Embryonic facial prominence (tissue), 1 donor: ENCODE results near the gene ZEB1.

Experiments
- DNase-seq: peaks from one replicate; pipeline ENCODE4 v3.0.0-alpha.2; 2016; ENCODE audit errors: extremely low spot score

Gene ZEB1

GRCh38 chr10:31318854-31319601 lies at the start of gene ZEB1:
ZEB1 (plus strand) TSS chr10:31319216; CDS start chr10:31319235, 19 bp downstream.
- DNase-seq, result peak; percentile 93

- DNase-seq, result no peak
Measured at GRCh38 chr10:31270954-31271353, 48.1 kb upstream of the ZEB1 start.

- DNase-seq, result no peak
Measured at GRCh38 chr10:31272841-31273240, 46.2 kb upstream of the ZEB1 start.

GRCh38 chr10:31273789-31274188 lies 45.2 kb upstream of the ZEB1 start:
- DNase-seq, result no peak

GRCh38 chr10:31274310-31274709 lies 44.7 kb upstream of the ZEB1 start:
- DNase-seq, result no peak

GRCh38 chr10:31278279-31278941 lies 40.6 kb upstream of the ZEB1 start:
- DNase-seq, result no peak

GRCh38 chr10:31280972-31281371 lies 38.0 kb upstream of the ZEB1 start:
- no peak for DNase-seq

GRCh38 chr10:31288001-31288400 lies 31.0 kb upstream of the ZEB1 start:
- no peak for DNase-seq

GRCh38 chr10:31288962-31289361 lies 30.1 kb upstream of the ZEB1 start:
- DNase-seq, result no peak

GRCh38 chr10:31290386-31290785 lies 28.6 kb upstream of the ZEB1 start:
- DNase-seq, result no peak

- no peak for DNase-seq
Measured at GRCh38 chr10:31291123-31291522, 27.9 kb upstream of the ZEB1 start.

GRCh38 chr10:31294558-31294957 lies 24.5 kb upstream of the ZEB1 start:
- DNase-seq, result no peak

GRCh38 chr10:31296754-31297153 lies 22.3 kb upstream of the ZEB1 start:
- DNase-seq, result no peak

- no peak for DNase-seq
Measured at GRCh38 chr10:31299119-31299518, 19.9 kb upstream of the ZEB1 start.

- no peak for DNase-seq
Measured at GRCh38 chr10:31303212-31303611, 15.8 kb upstream of the ZEB1 start.

GRCh38 chr10:31304291-31304970 lies 14.6 kb upstream of the ZEB1 start:
- no peak for DNase-seq

- DNase-seq, result no peak
Measured at GRCh38 chr10:31313396-31313795, 5.6 kb upstream of the ZEB1 start.

GRCh38 chr10:31314256-31315150 lies 4.5 kb upstream of the ZEB1 start:
- no peak for DNase-seq

GRCh38 chr10:31315453-31315852 lies 3.6 kb upstream of the ZEB1 start:
- DNase-seq, result no peak

GRCh38 chr10:31317171-31317570 lies 1.8 kb upstream of the ZEB1 start:
- no peak for DNase-seq

GRCh38 chr10:31317652-31318381 lies 1.2 kb upstream of the ZEB1 start:
- no peak for DNase-seq
